Mesothelial cell of epicardium (in vitro differentiated cells): Measurements from ENCODE around the gene PROZ. TPM values are rescaled to one million over a fixed set of nuclear protein-coding genes. Genes with fewer than 3 reads are reported as not detected.
A peak's percentile ranks its signal among the peaks of the same experiment; 100 is the strongest.

ENCODE experiments used
- DNase-seq, 2 experiments: peaks; one replicate each; pipeline ENCODE4 v3.0.0; 2021; ENCODE audit warnings: low spot score in 2 of 2; ENCODE audit not compliant: unreplicated experiment in 2 of 2
- H3K27ac Mint-ChIP-seq: 2 replicates; pipeline ENCODE4 v1.8.0; 2021; ENCODE audit warnings: mixed read lengths
- H3K27me3 Mint-ChIP-seq: 2 replicates; pipeline ENCODE4 v1.8.0; 2021; ENCODE audit warnings: low read depth, mixed read lengths
- H3K36me3 Mint-ChIP-seq: 2 replicates; pipeline ENCODE4 v1.8.0; 2021; ENCODE audit warnings: mixed read lengths
- H3K4me1 Mint-ChIP-seq: 2 replicates; pipeline ENCODE4 v1.8.0; 2021; ENCODE audit warnings: mixed read lengths
- H3K4me3 Mint-ChIP-seq: 2 replicates; pipeline ENCODE4 v1.8.0; 2021; ENCODE audit warnings: mild to moderate bottlenecking, moderate library complexity, mixed read lengths
- H3K9me3 Mint-ChIP-seq: 2 replicates; pipeline ENCODE4 v1.8.0; 2021; ENCODE audit warnings: mixed read lengths
- CTCF ChIP-seq: fragments of 200-600 bp; sonication (generic); IDR thresholded peaks from one replicate; pipeline ENCODE4 v1.5.0; 2021; ENCODE audit warnings: antibody characterized with exemption; ENCODE audit not compliant: unreplicated experiment
- total RNA-seq: library from RNA; stranded (reverse); gene quantifications from 3 replicates; pipeline ENCODE4 v1.2.1, GENCODE V29; 2021

Gene PROZ
- total RNA-seq, 1 donor from 2014 or later = not detected

GRCh38 chr13:113152984-113153809, 5.3 kb upstream of the PROZ start:
- H3K4me3 Mint-ChIP-seq = peak overlapping the region; percentile 72
- H3K36me3 Mint-ChIP-seq = no peaks in the 10 kb centered on the region
- H3K9me3 Mint-ChIP-seq = peaks cover 5% of the 10 kb centered on the region
- no peak for TF ChIP-seq CTCF
- peak overlapping the region; percentile 88 for H3K27ac Mint-ChIP-seq
- DNase-seq = peak in 1 of 2 experiments; percentile 55
- H3K4me1 Mint-ChIP-seq = peaks cover 13% of the 10 kb centered on the region
- H3K27me3 Mint-ChIP-seq = peaks cover 26% of the 10 kb centered on the region

- Mint-ChIP-seq H3K27me3 (peaks cover 25% of the 10 kb centered on the region), H3K4me3 (peak overlapping the region; percentile 72), H3K4me1 (peaks cover 13% of the 10 kb centered on the region), H3K9me3 (peaks cover 5% of the 10 kb centered on the region), H3K27ac (peak overlapping the region; percentile 88), H3K36me3 (no peaks in the 10 kb centered on the region)
- DNase-seq = peak; percentile 69 to 75
- no peak for TF ChIP-seq CTCF
Observed at GRCh38 chr13:113153810-113154748, 4.4 kb upstream of the PROZ start.

GRCh38 chr13:113155201-113155600, 3.2 kb upstream of the PROZ start:
- peaks cover 15% of the 10 kb centered on the region for H3K4me1 Mint-ChIP-seq
- H3K4me3 Mint-ChIP-seq = no peak overlapping the region
- no peaks in the 10 kb centered on the region for H3K36me3 Mint-ChIP-seq
- DNase-seq = no peak
- peaks cover 5% of the 10 kb centered on the region for H3K9me3 Mint-ChIP-seq
- peak overlapping the region; percentile 23 for H3K27ac Mint-ChIP-seq
- no peak for TF ChIP-seq CTCF
- peaks cover 27% of the 10 kb centered on the region for H3K27me3 Mint-ChIP-seq

GRCh38 chr13:113155982-113156655, 2.3 kb upstream of the PROZ start:
- peaks cover 30% of the 10 kb centered on the region for H3K27me3 Mint-ChIP-seq

More at GRCh38 chr13:113155982-113156655, 2.3 kb upstream of the PROZ start:
- H3K9me3 Mint-ChIP-seq = peaks cover 5% of the 10 kb centered on the region
- no peak overlapping the region for H3K4me3 Mint-ChIP-seq
- no peaks in the 10 kb centered on the region for H3K36me3 Mint-ChIP-seq
- peaks cover 14% of the 10 kb centered on the region for H3K4me1 Mint-ChIP-seq
- no peak overlapping the region for H3K27ac Mint-ChIP-seq
- no peak for DNase-seq
- no peak for TF ChIP-seq CTCF
